Vagina (tissue), 2 donors: ENCODE results near the gene ERF.

Experiments used
- CTCF ChIP-seq, 3 experiments: fragments of 450-650 bp in 2 of 3; fragments of 200-600 bp in 1 of 3; sonication (generic) in 1 of 3; IDR thresholded peaks; one replicate each; pipeline ENCODE4 v1.5.1; 2017 to 2019; ENCODE audit warnings: antibody characterized with exemption in 3 of 3, mild to moderate bottlenecking in 2 of 3, moderate library complexity in 2 of 3
- POLR2A ChIP-seq, 2 donors: fragments of 450-650 bp; IDR thresholded peaks; one replicate each; pipeline ENCODE4 v1.6.1; 2017; ENCODE audit warnings: antibody characterized with exemption in 2 of 2, mild to moderate bottlenecking in 2 of 2, moderate library complexity in 2 of 2
- POLR2AphosphoS5 ChIP-seq, 2 donors: sonication (generic); formaldehyde crosslinking; IDR thresholded peaks; one replicate each; pipeline ENCODE4 v1.9.0; 2017; ENCODE audit warnings: antibody characterized with exemption in 2 of 2, mild to moderate bottlenecking in 2 of 2, low read depth in 1 of 2; ENCODE audit not compliant: insufficient read depth in 1 of 2

- TF ChIP-seq POLR2A (IDR thresholded peaks at IDR 0.05) (no peak), CTCF (IDR thresholded peaks at IDR 0.05) (no peak), POLR2AphosphoS5 (IDR thresholded peaks at IDR 0.05; ENCODE audit: insufficient read depth in 1 of 2, low read depth in 1 of 2) (no peak)
Observed at GRCh38 chr19:42208612-42209011, 46.3 kb downstream of the ERF start.
